ENCODE results near the gene PTPRK. TPM values are rescaled to one million over a fixed set of nuclear protein-coding genes. Genes with fewer than 3 reads are reported as not detected.

The PTPRK gene
- total RNA-seq, 1 experiment from 2014 or later, result 34.2 TPM

DNA sequence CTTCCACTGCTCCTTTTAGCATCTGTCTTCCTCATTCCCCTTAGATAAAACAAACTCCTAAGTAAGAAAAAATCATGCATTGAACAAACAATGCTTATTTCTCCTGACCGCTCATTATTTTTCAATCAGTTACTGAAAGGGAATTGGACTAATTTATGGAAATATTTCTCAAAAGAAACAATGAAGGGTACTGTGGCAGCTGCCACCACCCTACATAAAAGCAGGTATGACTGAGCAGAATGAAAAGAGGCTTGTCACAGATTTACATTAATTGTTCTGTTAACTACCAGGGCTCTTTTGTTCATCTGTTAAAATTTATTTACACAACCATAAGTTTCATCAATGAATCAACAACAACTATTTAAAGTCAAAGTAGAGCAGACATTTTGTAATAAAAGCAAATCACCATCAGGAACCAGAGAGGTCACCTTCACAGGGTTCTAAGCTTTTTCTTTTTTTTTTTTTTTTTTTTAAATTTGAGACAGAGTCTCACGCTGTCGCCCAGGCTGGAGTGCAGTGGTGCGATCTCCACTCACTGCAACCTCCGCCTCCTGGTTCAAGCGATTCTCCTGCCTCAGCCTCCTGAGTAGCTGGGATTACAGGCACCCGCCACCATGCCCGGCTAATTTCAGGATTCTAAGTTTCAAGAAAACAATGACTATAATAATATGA is 204.0 kb downstream of the PTPRK start (continued):
- TF ChIP-seq EGR1 (IDR thresholded peaks at IDR 0.05; ENCODE audit: low read depth) (no peak), SP1 (IDR thresholded peaks at IDR 0.05; ENCODE audit: low read depth) (no peak)

DNA sequence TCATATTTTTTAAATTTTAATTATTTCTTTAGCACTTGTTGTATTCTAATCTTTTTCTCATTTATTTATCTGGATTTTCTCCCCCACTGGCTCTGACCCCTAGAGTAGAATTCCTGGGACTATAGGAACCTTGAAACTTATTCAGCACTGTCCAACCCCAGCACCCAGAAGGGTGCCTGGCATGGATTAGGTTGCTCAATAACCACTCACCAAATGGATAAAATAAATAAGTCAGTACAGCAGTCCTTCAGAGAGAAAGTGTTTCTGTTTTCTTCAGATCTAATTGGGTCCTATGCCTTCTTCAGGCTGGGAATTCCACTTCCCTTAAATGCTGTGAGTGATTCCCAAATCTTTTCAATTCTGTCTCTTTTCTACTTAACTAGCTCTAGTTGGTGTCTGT is 206.2 kb downstream of the PTPRK start:
- no peaks in the 10 kb centered on the region for H4K20me1 ChIP-seq (ENCODE audit: insufficient read depth)
- H3K4me2 ChIP-seq (ENCODE audit: low read length), result no peak overlapping the region
- BruUV-seq (replicated peaks), result no TSS peak
- no peaks in the 10 kb centered on the region for H3K36me3 ChIP-seq (ENCODE audit: control insufficient read depth in 1 of 2, insufficient read depth in 2 of 2, low read length in 2 of 2)
- intact Hi-C loops (cut with micrococcal nuclease), result no loop called here
- no peaks in the 10 kb centered on the region for H3K9me2 ChIP-seq (ENCODE audit: insufficient read depth)
- DNase-seq (ENCODE audit: low read depth, low spot score) (no peak), ATAC-seq (no peak)
- H3K4me3 ChIP-seq (replicated peaks in 1 of 2; ENCODE audit: low read depth in 1 of 2, low read length in 2 of 2), result no peak overlapping the region
- H2AFZ ChIP-seq (ENCODE audit: low read depth, low read length, poor library complexity, severe bottlenecking), result no peak overlapping the region
- TF ChIP-seq SIN3A (IDR thresholded peaks at IDR 0.05; ENCODE audit: low read depth), result no peak
- no peak for TF ChIP-seq YY1 (IDR thresholded peaks at IDR 0.05; ENCODE audit: extremely low read depth, insufficient replicate concordance, low read depth, low read length)
- TF ChIP-seq, protein P1, sequence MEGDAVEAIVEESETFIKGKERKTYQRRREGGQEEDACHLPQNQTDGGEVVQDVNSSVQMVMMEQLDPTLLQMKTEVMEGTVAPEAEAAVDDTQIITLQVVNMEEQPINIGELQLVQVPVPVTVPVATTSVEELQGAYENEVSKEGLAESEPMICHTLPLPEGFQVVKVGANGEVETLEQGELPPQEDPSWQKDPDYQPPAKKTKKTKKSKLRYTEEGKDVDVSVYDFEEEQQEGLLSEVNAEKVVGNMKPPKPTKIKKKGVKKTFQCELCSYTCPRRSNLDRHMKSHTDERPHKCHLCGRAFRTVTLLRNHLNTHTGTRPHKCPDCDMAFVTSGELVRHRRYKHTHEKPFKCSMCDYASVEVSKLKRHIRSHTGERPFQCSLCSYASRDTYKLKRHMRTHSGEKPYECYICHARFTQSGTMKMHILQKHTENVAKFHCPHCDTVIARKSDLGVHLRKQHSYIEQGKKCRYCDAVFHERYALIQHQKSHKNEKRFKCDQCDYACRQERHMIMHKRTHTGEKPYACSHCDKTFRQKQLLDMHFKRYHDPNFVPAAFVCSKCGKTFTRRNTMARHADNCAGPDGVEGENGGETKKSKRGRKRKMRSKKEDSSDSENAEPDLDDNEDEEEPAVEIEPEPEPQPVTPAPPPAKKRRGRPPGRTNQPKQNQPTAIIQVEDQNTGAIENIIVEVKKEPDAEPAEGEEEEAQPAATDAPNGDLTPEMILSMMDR (IDR thresholded peaks at IDR 0.05 in 2 of 3, conservative IDR thresholded peaks at IDR 0.05 in 1 of 3; ENCODE audit: borderline replicate concordance in 1 of 3, insufficient read depth in 1 of 3, low read depth in 2 of 3, low read length in 2 of 3), result no peak
- TF ChIP-seq POLR2A (IDR thresholded peaks at IDR 0.05; ENCODE audit: borderline replicate concordance, extremely low read depth, insufficient read depth, insufficient read length), result no peak
- TF ChIP-seq ZFX (IDR thresholded peaks at IDR 0.05), result no peak
- ChIA-PET CTCF (no interaction called here), RAD21 (ENCODE audit: low non-redundant PET in 1 of 2, low total read pairs in 2 of 2, uncharacterized antibody in 2 of 2, unreplicated experiment in 2 of 2) (no interaction called here), POLR2A (no interaction called here)
- H3K27ac ChIP-seq (ENCODE audit: low read depth, low read length), result no peak overlapping the region
- no peaks in the 10 kb centered on the region for H3K27me3 ChIP-seq (ENCODE audit: insufficient read depth, low read length)
- no peaks in the 10 kb centered on the region for H3K79me2 ChIP-seq (ENCODE audit: insufficient read depth, low read length)
- no peaks in the 10 kb centered on the region for H3K4me1 ChIP-seq (ENCODE audit: control insufficient read depth in 1 of 2, insufficient read depth in 2 of 2, low read length in 2 of 2)
- H3K9me3 ChIP-seq (ENCODE audit: control insufficient read depth in 1 of 2, insufficient read depth in 1 of 2, low read depth in 1 of 2, low read length in 2 of 2), result no peaks in the 10 kb centered on the region
- H3K9ac ChIP-seq (ENCODE audit: low read length), result no peak overlapping the region
